ENCODE data around the gene BCL11A.

DNA sequence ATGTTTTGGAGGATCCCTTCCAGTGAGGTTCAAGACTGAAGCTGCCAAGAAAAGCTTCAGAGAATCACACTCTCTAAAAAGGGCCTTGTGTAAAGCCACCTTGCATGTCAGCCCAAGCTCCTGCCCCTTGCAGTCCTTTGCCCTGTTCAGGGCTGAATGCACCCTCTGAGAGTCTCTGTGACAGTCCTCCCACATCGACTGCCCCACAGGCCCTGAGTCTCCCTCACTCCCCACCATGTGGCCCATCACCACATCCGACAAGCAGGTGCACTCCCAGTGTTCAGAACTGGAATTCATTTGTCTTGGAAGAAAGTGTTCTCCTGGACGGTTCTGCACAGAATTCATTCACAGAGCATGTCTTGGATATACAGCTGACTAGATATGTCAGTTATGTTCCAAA lies 31.0 kb downstream of the BCL11A start:
- TF ChIP-seq CTCF (IDR thresholded peaks at IDR 0.05; ENCODE audit: insufficient read depth, low read length, poor library complexity, severe bottlenecking) (no peak), EZH2phosphoT487 (conservative IDR thresholded peaks at IDR 0.05; ENCODE audit: low read length) (no peak)

Data from SU-DHL-6 (cell line).